CD4-positive, alpha-beta T cell treated with Interleukin-17A for 4 hours (primary cell): ENCODE measurements around the gene CRB2.

ENCODE experiments used
- DNase-seq: peaks from one replicate; pipeline ENCODE4 v3.0.0-alpha.2; 2020; ENCODE audit warnings: mixed read lengths

CRB2 gene

DNA sequence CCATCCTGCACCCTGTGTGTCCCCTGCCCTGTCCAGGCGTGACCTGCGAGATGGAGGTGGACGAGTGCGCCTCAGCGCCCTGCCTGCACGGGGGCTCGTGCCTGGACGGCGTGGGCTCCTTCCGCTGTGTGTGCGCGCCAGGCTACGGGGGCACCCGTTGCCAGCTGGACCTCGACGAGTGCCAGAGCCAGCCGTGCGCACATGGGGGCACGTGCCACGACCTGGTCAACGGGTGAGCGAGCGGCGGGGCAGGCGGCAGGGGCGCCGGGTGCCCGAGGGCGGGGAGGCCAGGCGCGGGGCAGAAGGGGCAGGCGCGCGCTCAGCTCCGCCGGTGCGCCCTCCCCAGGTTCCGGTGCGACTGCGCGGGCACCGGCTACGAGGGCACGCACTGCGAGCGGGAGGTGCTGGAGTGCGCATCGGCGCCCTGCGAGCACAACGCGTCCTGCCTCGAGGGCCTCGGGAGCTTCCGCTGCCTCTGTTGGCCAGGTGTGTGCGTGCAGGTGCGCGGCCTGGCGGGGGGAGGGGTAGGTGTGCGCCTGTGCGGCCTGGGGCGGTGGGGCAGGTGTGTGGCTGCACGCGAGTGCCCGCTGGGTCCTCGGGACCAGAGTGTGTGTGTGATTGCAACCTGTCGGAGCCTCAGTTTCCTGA, 10.0 kb downstream of the CRB2 start:
- DNase-seq, result no peak

- DNase-seq, result no peak
Measured at GRCh38 chr9:123368023-123368422, 12.0 kb downstream of the CRB2 start.

- no peak for DNase-seq
Measured at GRCh38 chr9:123368536-123369153, 12.6 kb downstream of the CRB2 start.

DNA sequence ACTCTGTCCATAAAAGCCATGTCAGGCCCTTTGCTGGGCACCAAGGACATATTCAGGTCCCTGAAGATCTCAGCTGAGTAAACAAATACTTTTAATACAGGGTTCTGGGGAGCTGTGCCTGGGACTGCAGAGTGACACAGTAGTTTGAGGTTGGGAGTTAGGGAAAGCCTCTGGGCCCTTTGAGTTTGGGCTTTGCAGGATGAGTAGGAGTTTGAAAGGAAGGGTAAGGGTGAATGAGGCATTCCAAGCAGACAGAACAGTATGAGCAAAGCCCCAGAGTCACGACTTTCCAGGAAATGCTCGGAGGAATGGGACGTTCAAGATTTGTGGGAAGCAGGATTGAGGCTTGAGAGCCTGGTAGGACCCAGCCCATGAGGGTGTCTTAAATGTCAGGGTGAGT, 13.3 kb downstream of the CRB2 start:
- DNase-seq, result no peak

DNA sequence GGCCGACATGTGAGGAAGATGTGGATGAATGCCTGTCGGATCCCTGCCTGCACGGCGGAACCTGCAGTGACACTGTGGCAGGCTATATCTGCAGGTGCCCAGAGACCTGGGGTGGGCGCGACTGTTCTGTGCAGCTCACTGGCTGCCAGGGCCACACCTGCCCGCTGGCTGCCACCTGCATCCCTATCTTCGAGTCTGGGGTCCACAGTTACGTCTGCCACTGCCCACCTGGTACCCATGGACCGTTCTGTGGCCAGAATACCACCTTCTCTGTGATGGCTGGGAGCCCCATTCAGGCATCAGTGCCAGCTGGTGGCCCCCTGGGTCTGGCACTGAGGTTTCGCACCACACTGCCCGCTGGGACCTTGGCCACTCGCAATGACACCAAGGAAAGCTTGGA, 14.1 kb downstream of the CRB2 start:
- DNase-seq, result no peak

GRCh38 chr9:123370526-123371227, 14.7 kb downstream of the CRB2 start:
- DNase-seq, result no peak

- DNase-seq, result no peak
Measured at GRCh38 chr9:123371228-123371584, 15.2 kb downstream of the CRB2 start.

DNA sequence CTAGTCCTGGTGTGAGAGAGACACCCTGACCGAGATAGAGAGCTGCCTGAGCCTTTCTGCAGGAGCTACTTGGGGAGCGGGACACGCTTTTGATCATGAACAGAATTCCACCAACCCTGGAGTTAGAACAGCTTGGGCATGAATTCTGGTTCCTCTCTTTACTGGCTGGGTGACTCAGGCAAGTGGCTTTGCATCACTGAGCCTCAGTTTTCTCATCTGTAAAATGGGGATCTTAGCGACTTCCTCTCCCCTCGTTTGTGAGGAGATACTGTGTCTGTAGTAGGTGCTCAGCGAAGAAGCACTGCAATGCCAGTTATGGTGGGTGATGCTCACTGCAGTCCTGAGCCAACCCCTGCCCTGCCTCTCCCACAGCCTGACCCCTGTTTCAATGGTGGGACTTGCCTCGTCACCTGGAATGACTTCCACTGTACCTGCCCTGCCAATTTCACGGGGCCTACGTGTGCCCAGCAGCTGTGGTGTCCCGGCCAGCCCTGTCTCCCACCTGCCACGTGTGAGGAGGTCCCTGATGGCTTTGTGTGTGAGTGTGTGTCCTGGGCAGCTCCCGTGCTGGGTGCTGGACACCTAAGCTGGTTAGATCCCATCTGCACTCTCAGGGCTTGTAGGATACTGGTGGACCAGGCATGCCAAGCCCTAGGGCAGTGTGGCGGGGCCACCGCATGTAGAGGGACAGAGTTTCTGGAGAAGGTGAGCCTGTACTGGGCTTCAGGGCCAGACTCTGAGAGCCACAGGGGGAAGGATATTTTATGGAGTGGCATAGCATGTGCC, 16.0 kb downstream of the CRB2 start:
- no peak for DNase-seq

DNA sequence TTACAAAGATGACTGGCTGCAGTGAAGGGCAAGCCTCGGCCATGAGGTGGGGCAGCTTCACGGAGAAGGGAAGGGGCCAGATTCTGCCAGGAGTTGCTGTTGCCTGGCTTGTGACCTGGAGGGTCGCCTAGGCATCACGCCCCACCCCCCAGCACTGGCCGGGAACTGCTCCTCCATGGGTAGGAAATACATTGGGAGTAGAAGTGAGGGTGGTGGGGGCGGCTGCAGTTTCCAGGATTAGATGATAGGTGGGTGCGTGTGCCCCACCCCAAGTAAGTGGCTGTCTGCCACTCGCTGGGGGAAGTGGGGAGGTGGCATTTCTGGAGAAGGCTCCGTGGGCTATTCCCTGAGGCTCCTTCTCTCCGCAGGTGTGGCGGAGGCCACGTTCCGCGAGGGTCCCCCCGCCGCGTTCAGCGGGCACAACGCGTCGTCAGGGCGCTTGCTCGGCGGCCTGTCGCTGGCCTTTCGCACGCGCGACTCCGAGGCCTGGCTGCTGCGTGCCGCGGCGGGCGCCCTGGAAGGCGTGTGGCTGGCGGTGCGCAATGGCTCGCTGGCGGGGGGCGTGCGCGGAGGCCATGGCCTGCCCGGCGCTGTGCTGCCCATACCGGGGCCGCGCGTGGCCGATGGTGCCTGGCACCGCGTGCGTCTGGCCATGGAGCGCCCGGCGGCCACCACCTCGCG, 16.9 kb downstream of the CRB2 start:
- no peak for DNase-seq

GRCh38 chr9:123373447-123373923, 17.5 kb downstream of the CRB2 start:
- DNase-seq, result no peak

- no peak for DNase-seq
Measured at GRCh38 chr9:123373946-123374345, 17.9 kb downstream of the CRB2 start.

DNA sequence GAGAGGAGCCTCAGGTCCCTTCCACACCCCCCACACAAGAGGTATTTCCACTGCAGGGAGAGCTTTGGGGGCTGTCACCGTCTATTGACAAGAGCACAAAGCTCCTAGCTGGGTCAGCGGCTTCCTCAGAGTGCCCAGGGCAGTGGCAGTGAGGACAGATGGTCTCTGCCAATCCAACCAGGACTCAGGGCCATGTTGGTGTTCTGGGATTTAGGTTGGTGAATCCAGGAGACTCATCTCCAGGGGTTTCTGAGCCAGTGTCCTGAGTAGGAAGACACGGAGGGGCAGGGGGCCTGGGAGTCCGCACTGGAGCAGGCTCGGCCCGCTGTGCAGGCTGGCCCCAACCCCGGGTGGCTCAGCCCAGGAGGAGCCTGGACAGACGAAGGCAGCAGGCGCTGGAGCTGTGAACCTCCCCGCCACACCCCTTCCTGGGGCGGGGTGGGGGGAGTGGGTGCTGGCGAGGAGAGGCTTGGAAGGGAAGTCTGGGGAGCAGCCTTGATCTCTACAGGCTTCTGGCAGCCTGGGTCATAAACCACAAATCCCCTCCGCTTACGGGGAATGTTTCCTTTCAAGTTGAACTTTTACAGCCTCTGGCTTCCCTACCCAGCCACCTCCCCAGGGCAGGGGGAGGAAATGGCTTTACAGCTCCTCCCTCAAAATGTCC, 19.6 kb downstream of the CRB2 start:
- DNase-seq, result no peak

DNA sequence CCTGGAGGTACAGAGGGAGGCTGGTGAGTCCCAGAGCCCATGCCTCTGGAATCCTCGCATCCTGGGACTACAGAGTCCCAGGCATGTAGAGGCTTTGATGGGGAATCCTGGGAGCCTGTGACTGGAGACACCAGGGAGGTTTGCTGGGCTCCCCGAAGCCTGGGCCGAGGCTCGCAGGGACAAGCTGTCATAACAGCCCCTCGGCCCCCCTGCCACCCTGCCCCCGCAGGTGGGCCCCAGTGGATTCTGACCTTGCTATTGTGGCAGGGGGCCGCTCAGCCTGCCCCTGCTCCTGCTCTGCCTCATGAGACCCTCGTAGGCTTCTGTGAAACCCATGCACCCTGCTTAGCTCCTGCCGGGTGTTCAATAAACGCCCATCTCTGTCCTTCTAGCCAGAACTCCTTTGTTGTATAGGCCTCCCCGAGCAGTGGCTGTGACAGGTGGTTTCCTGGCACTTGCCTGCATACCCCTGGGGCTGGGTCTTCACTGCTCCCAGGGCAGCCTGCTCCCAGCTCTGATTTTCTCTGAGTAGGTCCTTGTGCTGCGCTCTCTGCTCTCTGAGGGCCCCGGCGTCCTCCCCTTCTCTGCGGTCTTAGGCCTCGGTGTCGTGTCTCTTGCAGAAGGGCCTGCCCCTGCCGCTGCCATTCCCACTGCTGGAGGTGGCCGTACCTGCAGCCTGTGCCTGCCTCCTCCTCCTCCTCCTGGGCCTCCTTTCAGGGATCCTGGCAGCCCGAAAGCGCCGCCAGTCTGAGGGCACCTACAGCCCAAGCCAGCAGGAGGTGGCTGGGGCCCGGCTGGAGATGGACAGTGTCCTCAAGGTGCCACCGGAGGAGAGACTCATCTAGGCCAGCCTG, 20.4 kb downstream of the CRB2 start:
- no peak for DNase-seq

GRCh38 chr9:123377211-123377971, 21.4 kb downstream of the CRB2 start:
- no peak for DNase-seq

DNA sequence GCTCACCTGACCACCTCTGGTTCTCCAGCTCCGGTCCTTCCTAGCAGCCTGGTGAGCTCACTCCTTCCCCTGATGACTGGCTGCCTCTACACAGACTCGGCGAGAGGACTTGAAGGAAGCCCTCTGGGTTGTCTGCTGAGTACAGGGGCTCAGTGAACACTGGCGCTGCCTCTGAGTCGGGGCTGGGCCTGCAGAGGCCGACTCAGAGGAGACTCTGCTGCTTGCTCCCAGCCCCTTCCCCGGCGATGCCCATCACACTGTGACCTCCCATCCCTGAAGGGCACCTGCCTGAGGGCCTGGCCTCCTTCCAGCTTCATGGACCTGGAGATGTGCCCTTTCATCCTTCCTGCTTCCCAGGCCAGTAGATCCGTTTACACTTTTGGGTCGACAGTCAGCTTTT, 22.0 kb downstream of the CRB2 start:
- no peak for DNase-seq

GRCh38 chr9:123378956-123379660, 23.1 kb downstream of the CRB2 start:
- no peak for DNase-seq

GRCh38 chr9:123380852-123381705, 25.1 kb downstream of the CRB2 start:
- no peak for DNase-seq

- no peak for DNase-seq
Measured at GRCh38 chr9:123382653-123383511, 26.9 kb downstream of the CRB2 start.
